HG03064 (cell line): Measurements from ENCODE around the gene NFAT5.

Experiments
- ATAC-seq: cut with Tn5 transposase; IDR thresholded peaks from one replicate; pipeline ENCODE4 v1.9.1; 2021; ENCODE audit warnings: low read depth; ENCODE audit not compliant: unreplicated experiment

NFAT5 gene

GRCh38 chr16:69590590-69590989, 24.8 kb downstream of the NFAT5 start:
- no peak for ATAC-seq

- no peak for ATAC-seq
Measured at GRCh38 chr16:69593751-69594255, 28.0 kb downstream of the NFAT5 start.

- ATAC-seq, result no peak
Measured at GRCh38 chr16:69595127-69596036, 29.6 kb downstream of the NFAT5 start.

GRCh38 chr16:69596801-69597200, 31.0 kb downstream of the NFAT5 start:
- no peak for ATAC-seq

DNA sequence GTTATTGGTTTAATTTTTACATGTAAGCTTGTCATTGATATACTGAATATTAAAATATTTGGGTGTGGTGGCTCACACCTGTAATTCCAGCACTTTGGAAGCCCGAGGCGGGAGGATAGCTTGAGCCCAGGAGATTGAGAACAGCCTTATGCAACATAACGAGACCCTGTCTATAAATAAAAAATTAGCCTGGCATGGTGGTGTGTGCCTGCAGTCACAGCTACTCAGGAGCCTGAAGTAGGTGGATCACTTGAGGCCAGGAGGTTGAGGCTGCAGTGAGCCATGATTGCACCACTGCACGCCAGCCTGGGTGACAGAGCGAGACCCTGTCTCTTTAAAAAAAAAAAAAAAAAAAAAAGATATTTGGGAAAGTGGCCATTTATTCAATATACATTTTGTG, 32.3 kb downstream of the NFAT5 start:
- no peak for ATAC-seq

DNA sequence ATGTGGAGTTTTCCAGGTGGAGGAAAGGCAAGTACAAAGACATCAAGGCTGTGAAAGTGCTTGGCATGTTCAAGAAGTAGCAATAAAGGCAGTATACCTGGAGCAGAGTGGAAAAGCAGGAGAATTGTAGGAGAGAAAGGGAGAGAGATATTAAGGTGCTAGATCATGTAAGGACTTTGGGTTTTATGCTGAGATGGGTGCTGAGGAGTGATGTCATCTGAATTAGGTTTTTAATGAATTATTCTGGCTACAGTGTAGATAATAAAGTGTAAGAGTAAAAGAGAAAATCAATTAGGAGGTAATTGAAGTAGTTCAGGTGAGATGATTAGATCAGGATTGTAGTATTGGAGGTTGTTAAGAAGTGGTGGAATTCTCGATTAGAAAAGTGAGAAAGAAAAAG, 34.0 kb downstream of the NFAT5 start:
- ATAC-seq, result no peak

DNA sequence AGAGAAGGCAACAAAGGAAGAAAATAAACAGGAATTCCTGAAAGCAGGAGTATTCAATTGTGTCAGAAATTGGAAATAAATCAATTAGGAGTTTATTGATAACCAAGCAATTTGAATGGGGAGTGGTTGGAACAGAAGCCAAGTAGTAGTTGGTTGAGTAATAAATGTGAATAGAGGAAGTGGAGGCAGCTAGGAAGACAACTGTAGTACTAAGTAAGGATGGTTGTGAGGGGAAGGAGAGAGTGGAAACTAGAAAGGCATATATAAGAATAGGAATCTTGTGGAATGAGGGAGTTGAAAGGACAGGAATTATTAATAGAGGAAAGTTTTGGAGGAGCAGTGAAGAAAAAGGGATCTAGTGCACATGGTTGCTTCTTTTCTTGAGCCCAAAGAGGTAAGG, 34.4 kb downstream of the NFAT5 start:
- no peak for ATAC-seq

DNA sequence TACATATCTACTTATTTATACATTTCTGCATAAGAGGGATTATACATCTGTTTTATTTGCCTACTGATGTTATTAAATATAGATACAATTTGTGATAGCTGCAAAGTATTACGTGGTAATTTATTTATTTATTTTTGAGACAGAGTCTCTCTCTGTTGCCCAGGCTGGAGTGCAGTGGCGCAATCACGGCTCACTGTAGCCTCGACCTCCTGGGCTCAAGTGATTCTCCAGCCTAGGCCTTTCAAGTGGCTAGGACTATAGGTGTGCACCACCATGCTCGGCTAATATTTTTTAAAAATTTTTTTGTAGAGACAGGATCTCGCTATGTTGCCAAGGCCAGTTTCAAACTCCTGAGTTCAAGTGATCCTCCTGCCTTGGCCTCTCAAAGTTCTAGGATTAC, 35.5 kb downstream of the NFAT5 start:
- no peak for ATAC-seq

- no peak for ATAC-seq
Measured at GRCh38 chr16:69606985-69607384, 41.2 kb downstream of the NFAT5 start.

DNA sequence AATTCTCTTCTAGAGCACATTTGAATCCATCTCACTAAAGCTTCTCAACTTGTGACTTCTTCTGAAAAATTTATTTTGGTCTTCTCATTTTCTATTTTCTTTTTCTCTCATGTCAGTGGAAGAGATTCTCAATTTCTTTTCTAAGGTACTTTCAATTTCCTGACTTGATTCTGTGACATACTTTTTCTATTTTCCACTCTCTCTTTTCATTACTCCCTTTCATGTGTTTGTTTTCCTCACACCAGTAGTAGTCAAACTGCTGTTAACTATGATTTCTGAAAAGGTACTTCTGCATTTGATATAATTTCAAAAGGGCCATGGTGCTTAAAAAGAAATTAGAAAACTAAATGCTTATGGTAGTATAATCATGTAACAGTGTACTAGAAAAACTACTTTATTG, 41.9 kb downstream of the NFAT5 start:
- no peak for ATAC-seq

GRCh38 chr16:69610356-69610755, 44.6 kb downstream of the NFAT5 start:
- no peak for ATAC-seq

GRCh38 chr16:69611103-69611640, 45.4 kb downstream of the NFAT5 start:
- no peak for ATAC-seq

- ATAC-seq, result no peak
Measured at GRCh38 chr16:69613378-69614154, 47.8 kb downstream of the NFAT5 start.

DNA sequence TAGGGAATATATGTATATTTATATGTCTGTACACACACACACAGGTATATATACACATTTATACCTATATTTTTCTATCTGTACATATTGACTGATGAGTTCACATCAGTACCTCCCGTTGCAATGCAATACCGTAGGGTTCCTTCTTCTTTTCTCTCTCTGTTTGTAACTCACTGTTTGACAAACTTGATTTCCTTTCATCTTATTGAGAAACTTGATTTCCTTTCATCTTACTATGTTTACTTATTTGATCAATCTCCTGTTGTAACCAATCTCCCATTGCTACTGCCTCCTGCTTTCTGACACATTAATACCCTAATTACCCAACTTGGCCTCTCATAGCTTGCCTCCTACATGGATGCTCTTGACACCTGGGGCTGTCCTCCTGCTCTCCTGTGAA, 49.8 kb downstream of the NFAT5 start:
- no peak for ATAC-seq

GRCh38 chr16:69616082-69616481, 50.3 kb downstream of the NFAT5 start:
- no peak for ATAC-seq

DNA sequence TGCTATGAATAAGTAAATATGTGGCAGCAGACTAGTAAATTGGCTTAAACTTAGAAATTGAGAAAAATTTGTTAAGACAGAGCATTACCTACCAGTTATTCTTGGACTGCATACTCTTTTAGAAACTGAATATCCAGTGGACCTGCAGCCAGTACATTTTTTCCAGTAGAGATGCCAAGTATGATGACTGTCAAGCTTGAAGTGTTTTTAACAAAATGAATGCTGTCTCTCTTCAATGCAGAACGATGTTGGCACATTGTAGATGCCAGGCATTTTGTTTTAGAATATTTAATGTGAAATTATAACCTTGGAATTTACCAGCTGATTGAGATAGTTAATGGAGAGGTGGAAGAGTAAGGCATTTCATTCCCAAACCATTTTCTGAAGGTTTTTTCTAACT, 52.5 kb downstream of the NFAT5 start:
- ATAC-seq, result no peak

GRCh38 chr16:69618721-69619120, 53.0 kb downstream of the NFAT5 start:
- ATAC-seq, result no peak

- ATAC-seq, result no peak
Measured at GRCh38 chr16:69619514-69619913, 53.7 kb downstream of the NFAT5 start.

DNA sequence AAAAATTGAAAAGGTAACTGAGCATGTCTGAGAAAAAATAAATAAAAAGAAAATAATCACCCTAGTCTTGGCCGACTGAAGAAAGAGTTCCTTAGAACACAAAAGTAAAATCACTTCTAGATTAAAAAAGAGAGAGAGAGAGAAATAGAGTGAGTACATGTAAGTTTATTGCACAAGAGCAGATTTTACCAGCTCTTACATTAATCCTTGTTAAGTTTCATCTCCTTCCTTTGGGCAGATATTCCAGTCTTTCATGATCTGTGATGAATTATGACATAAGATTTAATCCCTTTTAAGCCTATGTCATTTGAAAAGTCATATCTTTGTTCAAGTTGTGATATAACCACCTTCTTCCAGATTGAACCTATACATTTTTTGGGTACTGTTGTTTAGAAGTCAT, 54.8 kb downstream of the NFAT5 start:
- no peak for ATAC-seq

- ATAC-seq, result no peak
Measured at GRCh38 chr16:69621225-69621624, 55.5 kb downstream of the NFAT5 start.

GRCh38 chr16:69626256-69626655, 60.5 kb downstream of the NFAT5 start:
- no peak for ATAC-seq
